HG03342 (cell line): Measurements from ENCODE around the gene TGIF2LX.
"Not testable (repeated sequence)": the region's sequence is repeated elsewhere in the genome, so short reads cannot be mapped to it uniquely, and the experiment has no call there.

Experiments
- ATAC-seq: cut with Tn5 transposase; IDR thresholded peaks from one replicate; pipeline ENCODE4 v1.9.1; 2021; ENCODE audit warnings: mild to moderate bottlenecking, moderate library complexity; ENCODE audit not compliant: unreplicated experiment

The TGIF2LX gene

GRCh38 chrX:89921665-89922064 is at the start of gene TGIF2LX:
Gene TGIF2LX (plus strand): TSS chrX:89921908. CDS start chrX:89922086, 178 bp downstream.
- ATAC-seq: not testable (repeated sequence)

- ATAC-seq: not testable (repeated sequence)
Observed at GRCh38 chrX:89922338-89922934, 728 bp downstream of the TGIF2LX start.

GRCh38 chrX:89943077-89943476 is 21.4 kb downstream of the TGIF2LX start:
- ATAC-seq: not testable (repeated sequence)

- not testable (repeated sequence) for ATAC-seq
Observed at GRCh38 chrX:89965588-89965987, 43.9 kb downstream of the TGIF2LX start.
